Muscle of leg (tissue), 11 donors: Measurements from ENCODE around the gene NAAA. TPM values are rescaled to one million over a fixed set of nuclear protein-coding genes. Genes with fewer than 3 reads are reported as not detected.
A peak's percentile ranks its signal among the peaks of the same experiment; 100 is the strongest.
"Not testable (repeated sequence)": the region's sequence is repeated elsewhere in the genome, so short reads cannot be mapped to it uniquely, and the experiment has no call there.

Source experiments
- DNase-seq: peaks from one replicate; pipeline ENCODE4 v3.0.0; 2013
- H3K27ac ChIP-seq: one replicate; pipeline ENCODE4 v1.5.1; 2013; ENCODE audit warnings: mild to moderate bottlenecking, low read length, control low read depth
- H3K27me3 ChIP-seq: one replicate; pipeline ENCODE4 v1.6.1; 2013; ENCODE audit warnings: low read length; ENCODE audit not compliant: control insufficient read depth, insufficient read depth
- H3K36me3 ChIP-seq: one replicate; pipeline ENCODE4 v1.6.1; 2013; ENCODE audit warnings: low read length; ENCODE audit not compliant: control insufficient read depth, insufficient read depth
- H3K4me1 ChIP-seq: one replicate; pipeline ENCODE4 v1.6.1; 2013; ENCODE audit warnings: low read length; ENCODE audit not compliant: control insufficient read depth, insufficient read depth
- H3K4me3 ChIP-seq: one replicate; pipeline ENCODE4 v1.5.1; 2013; ENCODE audit warnings: low read length, control low read depth
- H3K9me3 ChIP-seq: replicated peaks from 2 replicates; pipeline ENCODE4 v1.6.1; 2013; ENCODE audit warnings: low read depth, low read length; ENCODE audit not compliant: control insufficient read depth
- WGBS: methylation state at CpG from one replicate; pipeline ENCODE4 v1.1.5; 2013; ENCODE audit warnings: missing lambda C conversion rate; ENCODE audit not compliant: insufficient coverage; 5-methylcytosine and 5-hydroxymethylcytosine counted together
- polyA plus RNA-seq, 8 donors: library from polyadenylated mRNA; unstranded; fragments of 120-200 nt; gene quantifications; one replicate each; pipeline versions ENCODE4 v1.2.1 to v1.2.3, GENCODE V29; 2013; ENCODE audit warnings: inconsistent platforms in 1 of 8, low replicate concordance in 1 of 8; ENCODE audit not compliant: insufficient read length in 8 of 8, insufficient read depth in 1 of 8
- total RNA-seq: library from RNA; stranded (reverse); fragments of 120-200 nt; gene quantifications from one replicate; pipeline ENCODE4 v1.2.4, GENCODE V29; 2013

The NAAA gene
- total and polyA plus RNA-seq, 9 donors, result 7.4 to 21.6 (median 11.9) TPM

GRCh38 chr4:75921910-75922309, 18.9 kb downstream of the NAAA start:
- Histone ChIP-seq H3K27ac (no peak overlapping the region), H3K4me3 (no peak overlapping the region), H3K4me1 (peaks cover 9% of the 10 kb centered on the region), H3K36me3 (peaks cover 17% of the 10 kb centered on the region), H3K9me3 (no peaks in the 10 kb centered on the region), H3K27me3 (no peaks in the 10 kb centered on the region)
- WGBS, result no CpG with 5 or more reads among the region's 2 CpGs
- DNase-seq, result no peak

DNA sequence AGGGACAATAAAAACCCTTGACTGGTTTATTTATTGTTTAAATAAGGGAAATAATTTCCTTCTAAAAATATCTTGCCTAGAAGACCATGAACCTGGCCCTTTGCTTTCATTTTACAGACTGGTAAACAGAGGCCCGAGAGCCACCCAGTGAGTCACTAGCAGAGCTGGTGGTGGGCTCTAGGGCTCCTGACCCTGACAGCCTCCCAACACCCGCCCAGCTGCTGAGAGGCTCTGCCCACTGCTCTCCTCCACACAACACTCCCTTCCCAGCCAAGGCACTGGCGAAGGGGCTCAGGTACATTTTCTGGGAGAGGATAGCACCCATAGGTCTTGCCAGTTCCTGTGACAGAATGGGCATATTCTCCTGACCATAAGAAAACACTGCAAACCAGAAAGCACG, 20.5 kb downstream of the NAAA start:
- H3K27me3 ChIP-seq, result no peaks in the 10 kb centered on the region
- 89% methylated on average over 4 of the region's 4 CpGs for WGBS
- no peak overlapping the region for H3K4me3 ChIP-seq
- DNase-seq, result no peak
- H3K9me3 ChIP-seq, result no peaks in the 10 kb centered on the region
- H3K27ac ChIP-seq, result no peak overlapping the region
- H3K4me1 ChIP-seq, result peaks cover 9% of the 10 kb centered on the region
- peaks cover 17% of the 10 kb centered on the region for H3K36me3 ChIP-seq

DNA sequence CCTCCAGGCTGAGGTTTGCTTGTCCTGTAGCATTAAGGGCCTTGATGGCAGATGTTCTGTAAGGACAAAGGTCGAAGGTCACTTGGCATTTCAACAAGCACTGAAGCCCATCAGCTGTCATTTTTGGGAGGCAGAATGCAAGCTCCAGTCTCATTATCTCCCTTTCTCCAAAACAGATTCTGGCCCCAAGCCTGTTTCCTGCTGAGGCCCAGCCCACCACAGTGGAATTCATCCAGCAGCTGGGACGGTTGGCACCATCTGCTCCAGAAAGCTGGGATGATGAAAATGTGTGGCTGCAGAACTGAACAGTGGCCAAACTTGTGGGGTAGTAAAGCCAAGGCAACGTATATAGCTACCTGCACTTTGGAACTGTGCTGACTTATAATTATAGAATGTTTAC, 20.9 kb downstream of the NAAA start:
- peaks cover 9% of the 10 kb centered on the region for H3K4me1 ChIP-seq
- DNase-seq, result peak; percentile 82
- no peaks in the 10 kb centered on the region for H3K9me3 ChIP-seq
- WGBS, result 40% methylated on average over 1 of the region's 3 CpGs
- peaks cover 17% of the 10 kb centered on the region for H3K36me3 ChIP-seq
- no peak overlapping the region for H3K4me3 ChIP-seq
- H3K27ac ChIP-seq, result no peak overlapping the region
- no peaks in the 10 kb centered on the region for H3K27me3 ChIP-seq

GRCh38 chr4:75916091-75916661, 24.6 kb downstream of the NAAA start:
- no peaks in the 10 kb centered on the region for H3K27me3 ChIP-seq
- WGBS, result no CpG with 5 or more reads among the region's 1 CpG
- H3K4me3 ChIP-seq, result no peak overlapping the region
- H3K27ac ChIP-seq, result peak overlapping the region; percentile 54
- DNase-seq, result peak; percentile 54
- H3K36me3 ChIP-seq, result peaks cover 16% of the 10 kb centered on the region
- H3K4me1 ChIP-seq, result peaks cover 8% of the 10 kb centered on the region
- no peaks in the 10 kb centered on the region for H3K9me3 ChIP-seq

DNA sequence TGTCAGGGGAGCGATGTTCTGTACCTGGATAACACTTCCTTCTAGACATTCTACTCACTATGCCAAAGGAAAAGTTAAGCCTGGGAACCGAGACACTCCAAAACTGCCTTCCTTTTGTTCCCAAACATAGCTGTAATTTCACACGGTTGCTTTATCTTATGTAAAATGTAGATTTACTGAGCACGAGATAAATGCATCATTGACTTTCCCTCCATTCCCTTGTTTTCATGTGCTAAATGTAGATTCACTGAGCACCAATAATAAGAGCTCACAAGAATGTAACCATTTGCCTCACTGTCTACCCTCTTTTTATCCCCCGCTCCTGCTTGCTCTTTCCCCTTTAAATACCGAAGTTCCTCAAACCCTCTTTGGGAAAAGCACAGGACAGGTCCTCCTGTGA, 27.8 kb downstream of the NAAA start:
- H3K4me1 ChIP-seq, result no peaks in the 10 kb centered on the region
- H3K27ac ChIP-seq, result no peak overlapping the region
- no peaks in the 10 kb centered on the region for H3K27me3 ChIP-seq

DNA sequence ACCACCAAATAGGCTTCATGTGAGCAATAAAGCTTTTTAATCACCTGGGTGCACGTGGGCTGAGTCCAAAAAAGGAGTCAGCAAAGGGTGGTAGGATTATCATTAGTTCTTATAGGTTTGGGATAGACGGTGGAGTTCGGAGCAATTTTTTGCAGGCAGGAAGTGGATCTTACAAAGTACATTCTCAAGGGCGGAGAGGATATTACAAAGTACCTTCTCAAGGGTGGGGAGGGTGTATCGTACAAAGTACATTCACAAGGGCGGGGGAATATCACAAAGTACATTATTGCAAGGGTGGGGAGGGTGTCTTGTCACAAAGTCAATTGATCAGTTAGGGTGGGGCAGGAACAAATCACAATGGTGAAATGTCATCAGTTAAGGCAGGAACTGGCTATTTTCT, 30.0 kb downstream of the NAAA start:
- H3K36me3 ChIP-seq, H3K4me3 ChIP-seq, H3K27me3 ChIP-seq, H3K4me1 ChIP-seq, H3K27ac ChIP-seq, DNase-seq, H3K9me3 ChIP-seq: not testable (repeated sequence)
- 92% methylated on average over 6 of the region's 6 CpGs for WGBS

More for the DNA sequence above, 27.8 kb downstream of the NAAA start:
- Histone ChIP-seq H3K4me3 (no peak overlapping the region), H3K9me3 (no peaks in the 10 kb centered on the region), H3K36me3 (no peaks in the 10 kb centered on the region)
- 94% methylated on average over 3 of the region's 6 CpGs for WGBS
- DNase-seq, result no peak

DNA sequence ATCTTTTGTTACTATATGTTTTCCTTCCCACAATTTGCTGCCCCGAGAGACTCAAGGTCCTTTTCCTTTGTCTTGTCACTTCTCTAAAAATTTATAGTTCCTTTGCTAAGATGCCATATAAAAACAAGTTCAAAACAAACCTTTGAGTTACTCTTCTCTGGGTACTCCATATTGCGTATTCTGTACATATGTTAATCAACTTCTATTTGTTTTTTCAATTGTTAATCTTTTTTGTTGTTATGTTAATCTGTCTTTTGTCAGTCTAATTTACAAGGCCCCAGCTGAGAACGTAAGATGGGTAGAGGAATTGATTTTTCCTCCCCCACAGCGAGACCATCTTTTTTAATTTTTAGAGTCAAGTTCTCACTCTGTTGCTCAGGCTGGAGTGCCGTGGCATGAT, 31.4 kb downstream of the NAAA start:
- 81% methylated on average over 3 of the region's 5 CpGs for WGBS
- H3K4me1 ChIP-seq, result no peaks in the 10 kb centered on the region
- no peaks in the 10 kb centered on the region for H3K36me3 ChIP-seq
- no peak for DNase-seq
- H3K9me3 ChIP-seq, result no peaks in the 10 kb centered on the region
- H3K27ac ChIP-seq, result no peak overlapping the region
- H3K4me3 ChIP-seq, result no peak overlapping the region
- no peaks in the 10 kb centered on the region for H3K27me3 ChIP-seq

- no CpG with 5 or more reads among the region's 3 CpGs for WGBS
Measured at GRCh38 chr4:75908555-75908954, 32.3 kb downstream of the NAAA start.

GRCh38 chr4:75907966-75908365, 32.8 kb downstream of the NAAA start:
- H3K4me3 ChIP-seq, result no peak overlapping the region
- 100% methylated on average over 1 of the region's 3 CpGs for WGBS
- H3K36me3 ChIP-seq, result no peaks in the 10 kb centered on the region
- no peaks in the 10 kb centered on the region for H3K9me3 ChIP-seq
- H3K27me3 ChIP-seq, result no peaks in the 10 kb centered on the region
- no peak for DNase-seq
- no peaks in the 10 kb centered on the region for H3K4me1 ChIP-seq
- H3K27ac ChIP-seq, result no peak overlapping the region

More at GRCh38 chr4:75908555-75908954, 32.3 kb downstream of the NAAA start:
- Histone ChIP-seq H3K4me3 (no peak overlapping the region), H3K36me3 (no peaks in the 10 kb centered on the region), H3K27ac (no peak overlapping the region), H3K27me3 (no peaks in the 10 kb centered on the region), H3K9me3 (no peaks in the 10 kb centered on the region), H3K4me1 (no peaks in the 10 kb centered on the region)
- peak; percentile 32 for DNase-seq

DNA sequence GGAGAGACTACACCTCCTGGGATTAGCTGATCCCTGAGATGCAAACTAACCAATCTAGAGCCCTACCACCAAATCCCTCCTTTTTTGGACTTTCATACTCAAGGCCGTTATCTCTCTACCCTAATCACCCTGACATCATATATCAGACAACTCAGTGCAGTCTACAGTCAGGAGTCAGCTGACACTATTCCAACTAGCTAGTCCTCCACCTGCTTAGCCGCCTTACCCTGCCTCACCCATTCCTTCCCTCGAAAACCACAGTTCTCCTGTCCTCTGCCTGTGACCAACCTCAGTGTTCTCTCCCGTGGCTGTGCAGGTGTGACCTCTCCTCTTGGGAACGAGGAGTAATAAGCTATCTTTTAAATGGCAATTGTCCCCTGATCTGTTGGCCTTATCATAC, 36.7 kb downstream of the NAAA start:
- Histone ChIP-seq H3K36me3 (no peaks in the 10 kb centered on the region), H3K4me1 (no peaks in the 10 kb centered on the region), H3K9me3 (no peaks in the 10 kb centered on the region), H3K27ac (no peak overlapping the region), H3K27me3 (no peaks in the 10 kb centered on the region), H3K4me3 (no peak overlapping the region)
- 75% methylated on average over 3 of the region's 5 CpGs for WGBS
- DNase-seq, result no peak

DNA sequence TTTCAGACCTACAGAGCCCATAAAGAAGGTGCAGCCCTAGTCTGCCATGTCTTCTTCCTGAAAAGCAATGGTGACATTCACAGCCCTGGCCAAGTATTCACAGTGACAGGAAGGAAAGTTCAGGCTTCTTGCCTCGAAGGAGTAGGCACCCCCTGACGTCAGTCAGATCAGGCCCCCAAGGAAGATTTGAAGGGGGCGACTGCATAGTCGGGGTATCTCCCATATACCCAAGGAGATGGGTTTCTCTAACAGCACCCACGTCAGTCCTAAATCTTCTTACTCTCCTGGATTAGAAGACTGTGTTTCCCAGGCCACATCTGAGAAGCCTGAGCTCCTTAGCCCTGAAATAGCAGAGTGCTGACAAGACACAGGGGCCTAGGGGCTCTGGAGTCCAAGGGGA, 38.5 kb downstream of the NAAA start, which contains the start of gene PPEF2:
TSS of gene PPEF2 (minus strand) at position 101 of the 400 bp plus-strand sequence. CDS start 6,127 bp downstream, outside the sequence.
- Histone ChIP-seq H3K4me1 (no peaks in the 10 kb centered on the region), H3K9me3 (no peaks in the 10 kb centered on the region), H3K36me3 (no peaks in the 10 kb centered on the region), H3K27me3 (no peaks in the 10 kb centered on the region), H3K4me3 (no peak within 1 kb of the TSS), H3K27ac (no peak within 1 kb of the TSS)
- WGBS, result no CpG with 5 or more reads among the region's 5 CpGs
- no peak for DNase-seq
